HEK293 (cell line): Measurements from ENCODE around the gene TRIM23.

Experiments used
- ZNF521 ChIP-seq: fragments of 450-650 bp; formaldehyde crosslinking; IDR thresholded peaks from 2 replicates; pipeline ENCODE4 v1.5.1; 2017; ENCODE audit warnings: missing biosample characterization, mild to moderate bottlenecking, missing genetic modification characterization
- ZNF571 ChIP-seq: fragments of 450-650 bp; formaldehyde crosslinking; IDR thresholded peaks from 2 replicates; pipeline ENCODE4 v1.5.0; 2017; ENCODE audit warnings: missing biosample characterization, missing genetic modification characterization

Gene TRIM23

DNA sequence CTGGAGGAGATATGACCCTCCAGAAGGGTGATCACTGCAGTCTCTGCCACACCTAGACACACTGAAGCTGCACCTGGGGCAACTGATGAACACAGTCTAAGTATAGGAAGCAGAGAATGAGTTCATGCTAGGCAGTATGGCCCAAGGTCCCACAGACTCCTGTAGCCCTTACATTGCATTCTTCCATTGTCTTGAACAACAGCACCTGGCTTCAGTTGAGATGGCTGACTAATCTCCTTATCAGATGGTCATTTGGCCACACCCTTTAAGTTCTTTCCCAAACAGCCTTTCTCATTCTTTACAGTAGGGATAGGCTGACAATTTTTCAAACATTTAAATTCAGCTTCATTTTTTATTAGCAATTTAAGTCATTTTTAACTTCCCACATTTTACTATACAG, 84.3 kb downstream of the TRIM23 start (continued):
- TF ChIP-seq ZNF571 (tag by site-specific recombination) (no peak), ZNF521 (tag by site-specific recombination) (no peak)
- TF ChIP-seq, all 188 proteins: peak for 0
